ENCODE results near the gene RTKN.

- TF ChIP-seq, protein P1, sequence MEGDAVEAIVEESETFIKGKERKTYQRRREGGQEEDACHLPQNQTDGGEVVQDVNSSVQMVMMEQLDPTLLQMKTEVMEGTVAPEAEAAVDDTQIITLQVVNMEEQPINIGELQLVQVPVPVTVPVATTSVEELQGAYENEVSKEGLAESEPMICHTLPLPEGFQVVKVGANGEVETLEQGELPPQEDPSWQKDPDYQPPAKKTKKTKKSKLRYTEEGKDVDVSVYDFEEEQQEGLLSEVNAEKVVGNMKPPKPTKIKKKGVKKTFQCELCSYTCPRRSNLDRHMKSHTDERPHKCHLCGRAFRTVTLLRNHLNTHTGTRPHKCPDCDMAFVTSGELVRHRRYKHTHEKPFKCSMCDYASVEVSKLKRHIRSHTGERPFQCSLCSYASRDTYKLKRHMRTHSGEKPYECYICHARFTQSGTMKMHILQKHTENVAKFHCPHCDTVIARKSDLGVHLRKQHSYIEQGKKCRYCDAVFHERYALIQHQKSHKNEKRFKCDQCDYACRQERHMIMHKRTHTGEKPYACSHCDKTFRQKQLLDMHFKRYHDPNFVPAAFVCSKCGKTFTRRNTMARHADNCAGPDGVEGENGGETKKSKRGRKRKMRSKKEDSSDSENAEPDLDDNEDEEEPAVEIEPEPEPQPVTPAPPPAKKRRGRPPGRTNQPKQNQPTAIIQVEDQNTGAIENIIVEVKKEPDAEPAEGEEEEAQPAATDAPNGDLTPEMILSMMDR (CRISPR knock-in tag; IDR thresholded peaks at IDR 0.05) = no peak
- TF ChIP-seq JUNB (CRISPR knock-in tag; IDR thresholded peaks at IDR 0.05; ENCODE audit: borderline replicate concordance) (no peak), SRF (IDR thresholded peaks at IDR 0.05; ENCODE audit: low read depth, low read length) (no peak), ZNF30 (CRISPR knock-in tag; IDR thresholded peaks at IDR 0.05) (no peak), ZNF230 (CRISPR knock-in tag; IDR thresholded peaks at IDR 0.05) (no peak), NR0B2 (CRISPR knock-in tag; IDR thresholded peaks at IDR 0.05) (no peak), MAZ (IDR thresholded peaks at IDR 0.05; ENCODE audit: borderline replicate concordance, low read depth, low read length) (no peak), MAZ (CRISPR knock-in tag; IDR thresholded peaks at IDR 0.05; ENCODE audit: low read depth) (no peak), REST (IDR thresholded peaks at IDR 0.05; ENCODE audit: borderline replicate concordance in 1 of 2, low read depth in 1 of 2, low read length in 2 of 2) (no peak), ZNF776 (CRISPR knock-in tag; IDR thresholded peaks at IDR 0.05) (no peak)
- TF ChIP-seq, protein P2, sequence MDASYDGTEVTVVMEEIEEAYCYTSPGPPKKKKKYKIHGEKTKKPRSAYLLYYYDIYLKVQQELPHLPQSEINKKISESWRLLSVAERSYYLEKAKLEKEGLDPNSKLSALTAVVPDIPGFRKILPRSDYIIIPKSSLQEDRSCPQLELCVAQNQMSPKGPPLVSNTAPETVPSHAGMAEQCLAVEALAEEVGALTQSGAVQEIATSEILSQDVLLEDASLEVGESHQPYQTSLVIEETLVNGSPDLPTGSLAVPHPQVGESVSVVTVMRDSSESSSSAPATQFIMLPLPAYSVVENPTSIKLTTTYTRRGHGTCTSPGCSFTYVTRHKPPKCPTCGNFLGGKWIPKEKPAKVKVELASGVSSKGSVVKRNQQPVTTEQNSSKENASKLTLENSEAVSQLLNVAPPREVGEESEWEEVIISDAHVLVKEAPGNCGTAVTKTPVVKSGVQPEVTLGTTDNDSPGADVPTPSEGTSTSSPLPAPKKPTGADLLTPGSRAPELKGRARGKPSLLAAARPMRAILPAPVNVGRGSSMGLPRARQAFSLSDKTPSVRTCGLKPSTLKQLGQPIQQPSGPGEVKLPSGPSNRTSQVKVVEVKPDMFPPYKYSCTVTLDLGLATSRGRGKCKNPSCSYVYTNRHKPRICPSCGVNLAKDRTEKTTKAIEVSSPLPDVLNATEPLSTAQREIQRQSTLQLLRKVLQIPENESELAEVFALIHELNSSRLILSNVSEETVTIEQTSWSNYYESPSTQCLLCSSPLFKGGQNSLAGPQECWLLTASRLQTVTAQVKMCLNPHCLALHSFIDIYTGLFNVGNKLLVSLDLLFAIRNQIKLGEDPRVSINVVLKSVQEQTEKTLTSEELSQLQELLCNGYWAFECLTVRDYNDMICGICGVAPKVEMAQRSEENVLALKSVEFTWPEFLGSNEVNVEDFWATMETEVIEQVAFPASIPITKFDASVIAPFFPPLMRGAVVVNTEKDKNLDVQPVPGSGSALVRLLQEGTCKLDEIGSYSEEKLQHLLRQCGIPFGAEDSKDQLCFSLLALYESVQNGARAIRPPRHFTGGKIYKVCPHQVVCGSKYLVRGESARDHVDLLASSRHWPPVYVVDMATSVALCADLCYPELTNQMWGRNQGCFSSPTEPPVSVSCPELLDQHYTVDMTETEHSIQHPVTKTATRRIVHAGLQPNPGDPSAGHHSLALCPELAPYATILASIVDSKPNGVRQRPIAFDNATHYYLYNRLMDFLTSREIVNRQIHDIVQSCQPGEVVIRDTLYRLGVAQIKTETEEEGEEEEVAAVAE (CRISPR knock-in tag; IDR thresholded peaks at IDR 0.05; ENCODE audit: borderline replicate concordance) = no peak
- TF ChIP-seq, protein P3, sequence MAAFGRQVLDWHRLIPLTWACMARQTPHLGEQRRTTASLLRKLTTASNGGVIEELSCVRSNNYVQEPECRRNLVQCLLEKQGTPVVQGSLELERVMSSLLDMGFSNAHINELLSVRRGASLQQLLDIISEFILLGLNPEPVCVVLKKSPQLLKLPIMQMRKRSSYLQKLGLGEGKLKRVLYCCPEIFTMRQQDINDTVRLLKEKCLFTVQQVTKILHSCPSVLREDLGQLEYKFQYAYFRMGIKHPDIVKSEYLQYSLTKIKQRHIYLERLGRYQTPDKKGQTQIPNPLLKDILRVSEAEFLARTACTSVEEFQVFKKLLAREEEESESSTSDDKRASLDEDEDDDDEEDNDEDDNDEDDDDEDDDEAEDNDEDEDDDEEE (CRISPR knock-in tag; IDR thresholded peaks at IDR 0.05) = no peak
Measured at GRCh38 chr2:74416778-74417177, 25.0 kb downstream of the RTKN start.
